GM23338 (cell line): Measurements from ENCODE around the gene SLC35F6. TPM values are rescaled to one million over a fixed set of nuclear protein-coding genes. Genes with fewer than 3 reads are reported as not detected.

Experiments
- ATAC-seq: fragments of 200-7000 bp; cut with Tn5 transposase; 3 replicates; pipeline ENCODE4 v1.9.1; 2020
- DNase-seq: peaks from one replicate; pipeline ENCODE4 v3.0.0-alpha.2; 2015; ENCODE audit warnings: low spot score
- H2AFZ ChIP-seq: fragments of 200-600 bp; sonication (generic); 2 replicates; pipeline ENCODE4 v1.8.0; 2016; ENCODE audit warnings: antibody characterized with exemption, mild to moderate bottlenecking, moderate library complexity
- H3F3A ChIP-seq: fragments of 200-600 bp; sonication (generic); replicated peaks from 2 replicates; pipeline ENCODE4 v1.8.0; 2017; ENCODE audit warnings: antibody characterized with exemption, mixed run types, low read depth
- H3K27ac ChIP-seq: fragments of 200-600 bp; sonication (generic); 2 replicates; pipeline ENCODE4 v1.6.1; 2016; ENCODE audit warnings: low read depth
- H3K27me3 ChIP-seq: fragments of 200-600 bp; sonication (generic); 2 replicates; pipeline ENCODE4 v1.8.0; 2016; ENCODE audit warnings: mild to moderate bottlenecking, mixed run types, moderate library complexity; ENCODE audit not compliant: insufficient read depth
- H3K36me3 ChIP-seq: fragments of 200-600 bp; sonication (generic); 2 replicates; pipeline ENCODE4 v1.8.0; 2016; ENCODE audit warnings: mild to moderate bottlenecking; ENCODE audit not compliant: insufficient read depth
- H3K4me1 ChIP-seq: fragments of 200-600 bp; sonication (generic); 2 replicates; pipeline ENCODE4 v1.8.0; 2016; ENCODE audit warnings: mild to moderate bottlenecking, moderate library complexity; ENCODE audit not compliant: insufficient read depth
- H3K4me2 ChIP-seq: fragments of 200-600 bp; sonication (generic); 2 replicates; pipeline ENCODE4 v1.7.1; 2017; ENCODE audit warnings: mixed run types
- H3K4me3 ChIP-seq: fragments of 200-600 bp; sonication (generic); 2 replicates; pipeline ENCODE4 v1.6.1; 2016; ENCODE audit warnings: mixed run types
- H3K79me2 ChIP-seq: fragments of 200-600 bp; sonication (generic); replicated peaks from 2 replicates; pipeline ENCODE4 v1.8.0; 2017; ENCODE audit warnings: mild to moderate bottlenecking; ENCODE audit not compliant: insufficient read depth
- H3K9me2 ChIP-seq: fragments of 200-600 bp; sonication (generic); 2 replicates; pipeline ENCODE4 v1.8.0; 2017; ENCODE audit not compliant: insufficient read depth
- H4K20me1 ChIP-seq: fragments of 200-600 bp; sonication (generic); replicated peaks from 2 replicates; pipeline ENCODE4 v1.8.0; 2017; ENCODE audit warnings: mild to moderate bottlenecking; ENCODE audit not compliant: insufficient read depth
- H3K27ac Mint-ChIP-seq: 2 replicates; pipeline ENCODE4 v1.8.0; 2020; ENCODE audit warnings: inconsistent platforms, mild to moderate bottlenecking, moderate library complexity, mixed read lengths
- H3K27me3 Mint-ChIP-seq: 3 replicates; pipeline ENCODE4 v1.8.0; 2022; ENCODE audit warnings: low read depth, mild to moderate bottlenecking, moderate library complexity, mixed read lengths, inconsistent platforms; ENCODE audit not compliant: insufficient read depth, poor library complexity
- H3K36me3 Mint-ChIP-seq: 3 replicates; pipeline ENCODE4 v1.8.0; 2021; ENCODE audit warnings: low read depth, mild to moderate bottlenecking, inconsistent platforms, moderate library complexity, mixed read lengths
- H3K4me1 Mint-ChIP-seq: 3 replicates; pipeline ENCODE4 v1.8.0; 2020; ENCODE audit warnings: mild to moderate bottlenecking, inconsistent platforms, mixed read lengths
- H3K4me3 Mint-ChIP-seq: 3 replicates; pipeline ENCODE4 v1.8.0; 2021; ENCODE audit warnings: moderate library complexity, mild to moderate bottlenecking, inconsistent platforms, mixed read lengths
- H3K9me3 Mint-ChIP-seq: 3 replicates; pipeline ENCODE4 v1.8.0; 2020; ENCODE audit warnings: moderate library complexity, mild to moderate bottlenecking, inconsistent platforms, mixed read lengths
- CREB1 ChIP-seq: fragments of 250-450 bp; sonication (Bioruptor Pico); IDR thresholded peaks from 2 replicates; pipeline ENCODE4 v1.5.0; 2020; ENCODE audit warnings: low read depth, mild to moderate bottlenecking, moderate library complexity
- EZH2 ChIP-seq: fragments of 200-600 bp; sonication (generic); IDR thresholded peaks from one replicate; pipeline ENCODE4 v1.8.0; 2017; ENCODE audit warnings: antibody characterized with exemption, mild to moderate bottlenecking, low read depth; ENCODE audit not compliant: unreplicated experiment
- EZH2phosphoT487 ChIP-seq: fragments of 200-600 bp; sonication (generic); IDR thresholded peaks from one replicate; pipeline ENCODE4 v1.8.1; 2018; ENCODE audit warnings: antibody characterized with exemption; ENCODE audit not compliant: unreplicated experiment
- JUNB ChIP-seq: IDR thresholded peaks from one replicate; pipeline ENCODE4 v1.6.1; 2016; ENCODE audit warnings: antibody characterized with exemption; ENCODE audit not compliant: unreplicated experiment
- NANOG ChIP-seq: IDR thresholded peaks from 2 replicates; pipeline ENCODE4 v1.6.1; 2016; ENCODE audit warnings: antibody characterized with exemption, borderline replicate concordance
- POLR2AphosphoS5 ChIP-seq: IDR thresholded peaks from 2 replicates; pipeline ENCODE4 v1.6.1; 2016; ENCODE audit warnings: antibody characterized with exemption, low read depth
- STAT1 ChIP-seq: IDR thresholded peaks from one replicate; pipeline ENCODE4 v1.6.1; 2016; ENCODE audit warnings: antibody characterized with exemption; ENCODE audit not compliant: unreplicated experiment
- ZNF114 ChIP-seq: fragments of 250-450 bp; sonication (Bioruptor Pico); IDR thresholded peaks from 2 replicates; pipeline ENCODE4 v1.5.0; 2020; ENCODE audit warnings: mild to moderate bottlenecking, moderate library complexity
- ZNF331 ChIP-seq: fragments of 250-450 bp; sonication (Bioruptor Pico); IDR thresholded peaks from 2 replicates; pipeline ENCODE4 v1.5.0; 2020; ENCODE audit warnings: low read depth, mild to moderate bottlenecking, moderate library complexity
- polyA plus RNA-seq: library from polyadenylated mRNA; unstranded; fragments of >200 nt; fragmentation: Nextera tagmentation; extraction: Ambion mirVana; gene quantifications from 2 replicates; pipeline ENCODE4 v1.2.1, GENCODE V29; 2016
- total RNA-seq: library from RNA; depleted of rRNA; stranded (reverse); fragments of >200 nt; shearing (Covaris generic); gene quantifications from 2 replicates; pipeline ENCODE4 v1.2.3, GENCODE V29; 2014
- TF ChIP-seq, protein P1 (sequence below): IDR thresholded peaks from one replicate; pipeline ENCODE4 v1.6.1; 2018; ENCODE audit warnings: antibody characterized with exemption; ENCODE audit not compliant: unreplicated experiment
- TF ChIP-seq, protein P2 (sequence below): IDR thresholded peaks from 2 replicates; pipeline ENCODE4 v1.6.1; 2016; ENCODE audit warnings: antibody characterized with exemption
- TF ChIP-seq, protein P3 (sequence below): fragments of 250-450 bp; sonication (Bioruptor Pico); IDR thresholded peaks from 2 replicates; pipeline ENCODE4 v1.5.0; 2020; ENCODE audit warnings: mild to moderate bottlenecking, moderate library complexity
- TF ChIP-seq, protein P4 (sequence below), 2 experiments: fragments of 200-600 bp in 1 of 2; sonication (generic) in 1 of 2; conservative IDR thresholded peaks; 2 replicates each; pipeline versions ENCODE4 v1.5.1 to v1.6.1; 2016 to 2017; ENCODE audit warnings: antibody characterized with exemption in 2 of 2, low read depth in 2 of 2, mild to moderate bottlenecking in 2 of 2, moderate library complexity in 1 of 2

Gene SLC35F6
- total and polyA plus RNA-seq, 2 experiments from 2014 or later, result 6.0 to 15.0 TPM

DNA sequence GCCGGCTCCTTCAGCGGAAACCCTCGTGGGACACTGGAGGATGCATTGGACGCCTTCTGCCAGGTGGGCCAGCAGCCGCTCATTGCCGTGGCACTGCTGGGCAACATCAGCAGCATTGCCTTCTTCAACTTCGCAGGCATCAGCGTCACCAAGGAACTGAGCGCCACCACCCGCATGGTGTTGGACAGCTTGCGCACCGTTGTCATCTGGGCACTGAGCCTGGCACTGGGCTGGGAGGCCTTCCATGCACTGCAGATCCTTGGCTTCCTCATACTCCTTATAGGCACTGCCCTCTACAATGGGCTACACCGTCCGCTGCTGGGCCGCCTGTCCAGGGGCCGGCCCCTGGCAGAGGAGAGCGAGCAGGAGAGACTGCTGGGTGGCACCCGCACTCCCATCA, 14.0 kb downstream of the SLC35F6 start:
- Mint-ChIP-seq H3K9me3 (no peaks in the 10 kb centered on the region; the same call in 2 of the 3 replicates), H3K4me1 (no peaks in the 10 kb centered on the region; the same call in 2 of the 3 replicates), H3K36me3 (peaks cover 12% of the 10 kb centered on the region; the same call in 2 of the 3 replicates), H3K27ac (no peak overlapping the region), H3K4me3 (no peak overlapping the region), H3K27me3 (peaks cover 5% of the 10 kb centered on the region)
- Histone ChIP-seq H4K20me1 (no peaks in the 10 kb centered on the region), H3K27me3 (no peaks in the 10 kb centered on the region), H3K4me1 (no peaks in the 10 kb centered on the region), H3K27ac (no peak overlapping the region), H3K4me2 (no peak overlapping the region), H2AFZ (no peak overlapping the region), H3K79me2 (no peaks in the 10 kb centered on the region), H3K4me3 (no peak overlapping the region), H3K9me2 (no peaks in the 10 kb centered on the region), H3K36me3 (no peaks in the 10 kb centered on the region), H3F3A (no peaks in the 10 kb centered on the region)
- ATAC-seq (no peak), DNase-seq (no peak)
- TF ChIP-seq ZNF331 (CRISPR knock-in tag) (no peak), EZH2phosphoT487 (no peak), ZNF114 (CRISPR knock-in tag) (no peak), EZH2 (no peak), STAT1 (no peak), NANOG (no peak), CREB1 (CRISPR knock-in tag) (no peak), JUNB (no peak), POLR2AphosphoS5 (no peak)
- TF ChIP-seq, protein P1, sequence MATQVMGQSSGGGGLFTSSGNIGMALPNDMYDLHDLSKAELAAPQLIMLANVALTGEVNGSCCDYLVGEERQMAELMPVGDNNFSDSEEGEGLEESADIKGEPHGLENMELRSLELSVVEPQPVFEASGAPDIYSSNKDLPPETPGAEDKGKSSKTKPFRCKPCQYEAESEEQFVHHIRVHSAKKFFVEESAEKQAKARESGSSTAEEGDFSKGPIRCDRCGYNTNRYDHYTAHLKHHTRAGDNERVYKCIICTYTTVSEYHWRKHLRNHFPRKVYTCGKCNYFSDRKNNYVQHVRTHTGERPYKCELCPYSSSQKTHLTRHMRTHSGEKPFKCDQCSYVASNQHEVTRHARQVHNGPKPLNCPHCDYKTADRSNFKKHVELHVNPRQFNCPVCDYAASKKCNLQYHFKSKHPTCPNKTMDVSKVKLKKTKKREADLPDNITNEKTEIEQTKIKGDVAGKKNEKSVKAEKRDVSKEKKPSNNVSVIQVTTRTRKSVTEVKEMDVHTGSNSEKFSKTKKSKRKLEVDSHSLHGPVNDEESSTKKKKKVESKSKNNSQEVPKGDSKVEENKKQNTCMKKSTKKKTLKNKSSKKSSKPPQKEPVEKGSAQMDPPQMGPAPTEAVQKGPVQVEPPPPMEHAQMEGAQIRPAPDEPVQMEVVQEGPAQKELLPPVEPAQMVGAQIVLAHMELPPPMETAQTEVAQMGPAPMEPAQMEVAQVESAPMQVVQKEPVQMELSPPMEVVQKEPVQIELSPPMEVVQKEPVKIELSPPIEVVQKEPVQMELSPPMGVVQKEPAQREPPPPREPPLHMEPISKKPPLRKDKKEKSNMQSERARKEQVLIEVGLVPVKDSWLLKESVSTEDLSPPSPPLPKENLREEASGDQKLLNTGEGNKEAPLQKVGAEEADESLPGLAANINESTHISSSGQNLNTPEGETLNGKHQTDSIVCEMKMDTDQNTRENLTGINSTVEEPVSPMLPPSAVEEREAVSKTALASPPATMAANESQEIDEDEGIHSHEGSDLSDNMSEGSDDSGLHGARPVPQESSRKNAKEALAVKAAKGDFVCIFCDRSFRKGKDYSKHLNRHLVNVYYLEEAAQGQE, result no peak
- TF ChIP-seq, protein P2, sequence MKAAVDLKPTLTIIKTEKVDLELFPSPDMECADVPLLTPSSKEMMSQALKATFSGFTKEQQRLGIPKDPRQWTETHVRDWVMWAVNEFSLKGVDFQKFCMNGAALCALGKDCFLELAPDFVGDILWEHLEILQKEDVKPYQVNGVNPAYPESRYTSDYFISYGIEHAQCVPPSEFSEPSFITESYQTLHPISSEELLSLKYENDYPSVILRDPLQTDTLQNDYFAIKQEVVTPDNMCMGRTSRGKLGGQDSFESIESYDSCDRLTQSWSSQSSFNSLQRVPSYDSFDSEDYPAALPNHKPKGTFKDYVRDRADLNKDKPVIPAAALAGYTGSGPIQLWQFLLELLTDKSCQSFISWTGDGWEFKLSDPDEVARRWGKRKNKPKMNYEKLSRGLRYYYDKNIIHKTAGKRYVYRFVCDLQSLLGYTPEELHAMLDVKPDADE, result no peak
- TF ChIP-seq, protein P3, sequence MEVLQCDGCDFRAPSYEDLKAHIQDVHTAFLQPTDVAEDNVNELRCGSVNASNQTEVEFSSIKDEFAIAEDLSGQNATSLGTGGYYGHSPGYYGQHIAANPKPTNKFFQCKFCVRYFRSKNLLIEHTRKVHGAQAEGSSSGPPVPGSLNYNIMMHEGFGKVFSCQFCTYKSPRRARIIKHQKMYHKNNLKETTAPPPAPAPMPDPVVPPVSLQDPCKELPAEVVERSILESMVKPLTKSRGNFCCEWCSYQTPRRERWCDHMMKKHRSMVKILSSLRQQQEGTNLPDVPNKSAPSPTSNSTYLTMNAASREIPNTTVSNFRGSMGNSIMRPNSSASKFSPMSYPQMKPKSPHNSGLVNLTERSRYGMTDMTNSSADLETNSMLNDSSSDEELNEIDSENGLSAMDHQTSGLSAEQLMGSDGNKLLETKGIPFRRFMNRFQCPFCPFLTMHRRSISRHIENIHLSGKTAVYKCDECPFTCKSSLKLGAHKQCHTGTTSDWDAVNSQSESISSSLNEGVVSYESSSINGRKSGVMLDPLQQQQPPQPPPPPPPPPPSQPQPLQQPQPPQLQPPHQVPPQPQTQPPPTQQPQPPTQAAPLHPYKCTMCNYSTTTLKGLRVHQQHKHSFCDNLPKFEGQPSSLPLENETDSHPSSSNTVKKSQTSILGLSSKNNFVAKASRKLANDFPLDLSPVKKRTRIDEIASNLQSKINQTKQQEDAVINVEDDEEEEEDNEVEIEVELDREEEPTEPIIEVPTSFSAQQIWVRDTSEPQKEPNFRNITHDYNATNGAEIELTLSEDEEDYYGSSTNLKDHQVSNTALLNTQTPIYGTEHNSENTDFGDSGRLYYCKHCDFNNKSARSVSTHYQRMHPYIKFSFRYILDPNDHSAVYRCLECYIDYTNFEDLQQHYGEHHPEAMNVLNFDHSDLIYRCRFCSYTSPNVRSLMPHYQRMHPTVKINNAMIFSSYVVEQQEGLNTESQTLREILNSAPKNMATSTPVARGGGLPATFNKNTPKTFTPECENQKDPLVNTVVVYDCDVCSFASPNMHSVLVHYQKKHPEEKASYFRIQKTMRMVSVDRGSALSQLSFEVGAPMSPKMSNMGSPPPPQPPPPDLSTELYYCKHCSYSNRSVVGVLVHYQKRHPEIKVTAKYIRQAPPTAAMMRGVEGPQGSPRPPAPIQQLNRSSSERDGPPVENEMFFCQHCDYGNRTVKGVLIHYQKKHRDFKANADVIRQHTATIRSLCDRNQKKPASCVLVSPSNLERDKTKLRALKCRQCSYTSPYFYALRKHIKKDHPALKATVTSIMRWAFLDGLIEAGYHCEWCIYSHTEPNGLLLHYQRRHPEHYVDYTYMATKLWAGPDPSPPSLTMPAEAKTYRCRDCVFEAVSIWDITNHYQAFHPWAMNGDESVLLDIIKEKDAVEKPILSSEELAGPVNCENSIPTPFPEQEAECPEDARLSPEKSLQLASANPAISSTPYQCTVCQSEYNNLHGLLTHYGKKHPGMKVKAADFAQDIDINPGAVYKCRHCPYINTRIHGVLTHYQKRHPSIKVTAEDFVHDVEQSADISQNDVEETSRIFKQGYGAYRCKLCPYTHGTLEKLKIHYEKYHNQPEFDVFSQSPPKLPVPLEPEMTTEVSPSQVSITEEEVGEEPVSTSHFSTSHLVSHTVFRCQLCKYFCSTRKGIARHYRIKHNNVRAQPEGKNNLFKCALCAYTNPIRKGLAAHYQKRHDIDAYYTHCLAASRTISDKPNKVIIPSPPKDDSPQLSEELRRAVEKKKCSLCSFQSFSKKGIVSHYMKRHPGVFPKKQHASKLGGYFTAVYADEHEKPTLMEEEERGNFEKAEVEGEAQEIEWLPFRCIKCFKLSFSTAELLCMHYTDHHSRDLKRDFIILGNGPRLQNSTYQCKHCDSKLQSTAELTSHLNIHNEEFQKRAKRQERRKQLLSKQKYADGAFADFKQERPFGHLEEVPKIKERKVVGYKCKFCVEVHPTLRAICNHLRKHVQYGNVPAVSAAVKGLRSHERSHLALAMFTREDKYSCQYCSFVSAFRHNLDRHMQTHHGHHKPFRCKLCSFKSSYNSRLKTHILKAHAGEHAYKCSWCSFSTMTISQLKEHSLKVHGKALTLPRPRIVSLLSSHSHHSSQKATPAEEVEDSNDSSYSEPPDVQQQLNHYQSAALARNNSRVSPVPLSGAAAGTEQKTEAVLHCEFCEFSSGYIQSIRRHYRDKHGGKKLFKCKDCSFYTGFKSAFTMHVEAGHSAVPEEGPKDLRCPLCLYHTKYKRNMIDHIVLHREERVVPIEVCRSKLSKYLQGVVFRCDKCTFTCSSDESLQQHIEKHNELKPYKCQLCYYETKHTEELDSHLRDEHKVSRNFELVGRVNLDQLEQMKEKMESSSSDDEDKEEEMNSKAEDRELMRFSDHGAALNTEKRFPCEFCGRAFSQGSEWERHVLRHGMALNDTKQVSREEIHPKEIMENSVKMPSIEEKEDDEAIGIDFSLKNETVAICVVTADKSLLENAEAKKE (CRISPR knock-in tag), result no peak
- TF ChIP-seq, protein P4, sequence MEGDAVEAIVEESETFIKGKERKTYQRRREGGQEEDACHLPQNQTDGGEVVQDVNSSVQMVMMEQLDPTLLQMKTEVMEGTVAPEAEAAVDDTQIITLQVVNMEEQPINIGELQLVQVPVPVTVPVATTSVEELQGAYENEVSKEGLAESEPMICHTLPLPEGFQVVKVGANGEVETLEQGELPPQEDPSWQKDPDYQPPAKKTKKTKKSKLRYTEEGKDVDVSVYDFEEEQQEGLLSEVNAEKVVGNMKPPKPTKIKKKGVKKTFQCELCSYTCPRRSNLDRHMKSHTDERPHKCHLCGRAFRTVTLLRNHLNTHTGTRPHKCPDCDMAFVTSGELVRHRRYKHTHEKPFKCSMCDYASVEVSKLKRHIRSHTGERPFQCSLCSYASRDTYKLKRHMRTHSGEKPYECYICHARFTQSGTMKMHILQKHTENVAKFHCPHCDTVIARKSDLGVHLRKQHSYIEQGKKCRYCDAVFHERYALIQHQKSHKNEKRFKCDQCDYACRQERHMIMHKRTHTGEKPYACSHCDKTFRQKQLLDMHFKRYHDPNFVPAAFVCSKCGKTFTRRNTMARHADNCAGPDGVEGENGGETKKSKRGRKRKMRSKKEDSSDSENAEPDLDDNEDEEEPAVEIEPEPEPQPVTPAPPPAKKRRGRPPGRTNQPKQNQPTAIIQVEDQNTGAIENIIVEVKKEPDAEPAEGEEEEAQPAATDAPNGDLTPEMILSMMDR (conservative IDR thresholded peaks at IDR 0.05; ENCODE audit: low read depth in 2 of 2), result no peak
